Iris pigment epithelial cell (primary cell): ENCODE data around the gene ZG16.
A peak's percentile ranks its signal among the peaks of the same experiment; 100 is the strongest.

Source experiments
- DNase-seq: peaks from one replicate; pipeline ENCODE4 v3.0.0-alpha.2; 2011; ENCODE audit warnings: low read depth

Gene ZG16

DNA sequence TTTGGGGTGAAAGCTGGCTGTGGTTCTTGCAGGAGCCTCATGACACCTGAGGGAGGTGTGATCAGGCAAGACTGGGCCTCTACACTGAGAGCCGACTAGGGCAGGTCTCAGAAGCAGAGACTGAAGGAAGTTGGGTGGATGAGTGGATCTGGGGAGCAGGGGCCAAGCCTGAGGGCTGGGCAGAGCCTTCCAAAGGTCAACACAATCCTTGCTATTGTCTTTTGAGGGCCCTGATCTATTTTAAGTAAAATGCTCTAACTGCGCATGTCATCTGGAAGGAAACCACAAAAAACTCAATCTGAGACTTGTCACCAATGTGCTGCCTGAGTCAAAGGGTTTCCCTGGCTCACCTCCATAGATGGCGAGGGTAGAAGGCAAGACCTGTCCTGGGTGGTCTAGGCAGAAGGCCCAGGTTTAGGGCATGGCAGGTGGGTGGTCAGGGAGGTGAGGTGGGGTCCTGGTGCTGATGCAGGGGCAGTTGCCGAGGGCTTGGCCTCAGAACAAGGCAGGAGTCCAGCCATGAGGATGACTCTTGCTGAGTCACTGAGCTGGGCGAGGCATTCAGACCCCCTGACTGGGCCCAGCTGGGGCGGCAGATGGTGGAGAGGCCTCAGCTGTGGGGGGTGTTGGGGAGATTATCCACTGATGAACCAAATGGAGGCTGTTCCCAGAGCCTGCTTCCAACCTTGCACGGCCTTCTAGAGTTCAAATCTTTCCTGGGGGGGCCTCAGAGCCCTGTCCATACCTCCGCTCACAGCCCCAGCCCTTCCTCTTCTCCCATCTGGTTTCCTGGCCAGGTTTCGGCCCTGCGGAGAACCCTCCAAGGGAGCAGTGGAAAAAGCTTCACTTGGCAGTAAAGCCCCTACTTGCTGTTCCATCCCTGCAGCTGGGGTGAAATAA is 47.3 kb downstream of the ZG16 start:
- DNase-seq, result peak; percentile 87

DNA sequence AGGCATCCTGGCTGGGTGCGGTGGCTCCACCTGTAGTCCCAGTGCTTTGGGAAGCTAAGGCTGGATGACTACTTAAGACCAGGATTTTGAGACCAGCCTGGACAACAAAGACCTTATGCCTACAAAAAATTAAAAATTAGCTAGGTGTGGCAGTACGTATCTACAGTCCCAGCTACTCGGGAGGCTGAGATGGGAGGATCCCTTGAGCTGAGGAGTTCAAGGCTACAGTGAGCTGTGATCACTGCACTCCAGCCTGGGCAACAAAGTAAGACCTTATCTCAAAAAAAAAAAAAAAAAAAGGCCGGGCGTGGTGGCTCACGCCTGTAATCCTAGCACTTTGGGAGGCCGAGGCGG is 48.3 kb downstream of the ZG16 start:
- DNase-seq, result no peak

DNA sequence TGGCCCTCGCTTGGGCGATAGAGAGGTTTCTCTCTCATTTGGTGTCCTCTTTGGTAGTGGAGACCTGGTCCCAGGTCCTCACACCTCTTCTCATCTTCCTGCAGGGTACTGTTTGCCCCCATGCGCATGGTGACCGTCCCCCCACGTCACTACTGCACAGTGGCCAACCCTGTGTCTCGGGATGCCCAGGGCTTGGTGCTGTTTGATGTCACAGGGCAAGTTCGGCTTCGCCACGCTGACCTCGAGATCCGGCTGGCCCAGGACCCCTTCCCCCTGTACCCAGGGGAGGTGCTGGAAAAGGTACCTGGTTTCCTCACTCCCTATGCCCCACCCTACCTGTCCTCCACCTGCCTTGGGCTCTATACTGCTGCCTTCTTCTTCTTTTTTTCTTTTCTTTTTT is 52.7 kb downstream of the ZG16 start:
- DNase-seq, result no peak

DNA sequence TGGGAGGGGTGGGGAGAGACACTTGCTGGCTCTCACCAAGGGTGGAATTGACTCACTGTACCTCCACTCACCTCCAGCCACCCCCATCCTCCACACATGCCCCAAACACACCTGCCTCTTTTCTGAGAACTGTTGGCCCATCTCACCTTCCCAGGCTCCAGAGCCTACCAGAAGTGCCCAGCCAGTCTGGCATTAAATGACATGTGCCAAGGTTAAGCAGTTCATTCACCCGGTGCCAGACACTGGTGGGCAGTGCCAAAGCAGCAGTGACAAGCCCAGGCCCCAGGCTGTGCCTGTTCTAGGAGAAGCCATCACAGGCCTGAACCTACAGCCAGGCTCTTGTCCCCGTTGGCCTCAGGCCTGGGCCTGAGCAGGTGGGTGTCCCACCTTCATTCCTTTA is 53.4 kb downstream of the ZG16 start:
- DNase-seq, result no peak
